ENCODE measurements around the gene ELL3.
"Not testable (repeated sequence)": the region's sequence is repeated elsewhere in the genome, so short reads cannot be mapped to it uniquely, and the experiment has no call there.

DNA sequence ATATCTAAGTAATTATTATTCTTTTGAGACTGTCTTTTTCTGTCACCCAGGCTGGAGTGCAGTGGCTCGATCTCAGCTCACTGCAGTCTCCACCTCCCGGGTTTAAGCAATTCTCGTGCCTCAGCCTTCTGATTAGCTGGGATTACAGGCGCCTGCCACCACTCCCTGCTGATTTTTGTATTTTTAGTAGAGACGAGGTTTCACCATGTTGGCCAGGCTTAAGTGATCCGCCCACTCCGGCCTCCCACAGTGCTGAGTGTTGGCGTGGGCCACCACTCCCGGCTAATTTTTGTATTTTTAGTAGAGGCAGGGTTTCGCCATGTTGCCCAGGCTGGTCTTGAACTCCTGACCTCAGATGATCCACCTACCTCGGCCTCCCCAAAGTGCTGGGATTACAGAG, 48.5 kb upstream of the ELL3 start:
- TF ChIP-seq, protein P1, sequence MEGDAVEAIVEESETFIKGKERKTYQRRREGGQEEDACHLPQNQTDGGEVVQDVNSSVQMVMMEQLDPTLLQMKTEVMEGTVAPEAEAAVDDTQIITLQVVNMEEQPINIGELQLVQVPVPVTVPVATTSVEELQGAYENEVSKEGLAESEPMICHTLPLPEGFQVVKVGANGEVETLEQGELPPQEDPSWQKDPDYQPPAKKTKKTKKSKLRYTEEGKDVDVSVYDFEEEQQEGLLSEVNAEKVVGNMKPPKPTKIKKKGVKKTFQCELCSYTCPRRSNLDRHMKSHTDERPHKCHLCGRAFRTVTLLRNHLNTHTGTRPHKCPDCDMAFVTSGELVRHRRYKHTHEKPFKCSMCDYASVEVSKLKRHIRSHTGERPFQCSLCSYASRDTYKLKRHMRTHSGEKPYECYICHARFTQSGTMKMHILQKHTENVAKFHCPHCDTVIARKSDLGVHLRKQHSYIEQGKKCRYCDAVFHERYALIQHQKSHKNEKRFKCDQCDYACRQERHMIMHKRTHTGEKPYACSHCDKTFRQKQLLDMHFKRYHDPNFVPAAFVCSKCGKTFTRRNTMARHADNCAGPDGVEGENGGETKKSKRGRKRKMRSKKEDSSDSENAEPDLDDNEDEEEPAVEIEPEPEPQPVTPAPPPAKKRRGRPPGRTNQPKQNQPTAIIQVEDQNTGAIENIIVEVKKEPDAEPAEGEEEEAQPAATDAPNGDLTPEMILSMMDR (IDR thresholded peaks at IDR 0.05; ENCODE audit: low read depth, low read length): not testable (repeated sequence)
- not testable (repeated sequence) for TF ChIP-seq POLR2A (IDR thresholded peaks at IDR 0.05; ENCODE audit: extremely low read depth, insufficient read length)

All from NB4 (cell line).